ENCODE measurements around the gene DCST2. TPM values are rescaled to one million over a fixed set of nuclear protein-coding genes. Genes with fewer than 3 reads are reported as not detected.
A peak's percentile ranks its signal among the peaks of the same experiment; 100 is the strongest.

Gene DCST2
- total and polyA plus RNA-seq, 9 donors, result 0.17 to 1.4 (median 1.1) TPM; not detected in 1

DNA sequence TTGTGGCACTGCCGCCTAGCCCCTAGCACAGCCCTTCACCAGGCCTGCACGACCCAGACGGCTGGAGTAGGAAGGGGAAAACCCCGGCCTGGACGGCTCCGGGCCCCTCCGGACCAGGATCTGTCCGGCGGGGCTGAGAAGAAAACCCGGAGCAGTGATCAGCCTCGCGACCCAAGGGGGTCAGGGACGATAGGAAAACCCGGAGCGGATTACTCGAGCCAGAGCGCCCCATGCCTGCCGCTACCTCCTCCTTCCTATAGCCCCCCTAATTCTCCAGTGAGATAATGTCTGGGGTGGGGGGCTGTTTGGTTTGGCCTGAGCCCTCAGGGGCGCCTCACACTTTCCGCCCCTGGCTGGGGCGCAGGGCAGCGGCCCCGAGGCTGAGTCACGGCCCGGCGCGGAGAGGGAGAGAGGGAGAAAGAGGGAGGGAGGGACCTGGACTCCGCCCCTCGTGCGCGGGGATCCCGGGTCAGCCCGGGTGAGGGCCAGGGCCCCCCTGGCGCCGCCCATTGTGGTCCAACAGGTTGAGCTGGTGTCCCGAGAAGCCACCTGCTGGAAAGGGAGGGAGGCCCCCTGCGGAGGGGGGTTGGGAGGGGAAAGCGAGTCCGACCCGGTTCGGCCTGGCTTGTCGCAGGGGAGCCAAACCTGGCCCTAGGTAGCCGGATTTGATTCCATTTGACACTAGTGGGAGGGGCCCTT, 32.7 kb downstream of the DCST2 start:
- Histone ChIP-seq H3K9me3 (no peaks in the 10 kb centered on the region), H3K36me3 (no peaks in the 10 kb centered on the region), H3K27ac (peak overlapping the region; percentile 94 to 95), H3K27me3 (no peaks in the 10 kb centered on the region), H3K4me3 (peak overlapping the region; percentile 82), H3K4me1 (ENCODE audit: insufficient read depth) (peaks cover 11% of the 10 kb centered on the region)
- TF ChIP-seq POLR2A (IDR thresholded peaks at IDR 0.05) (peak; percentile 94), EP300 (IDR thresholded peaks at IDR 0.05) (no peak)
- TF ChIP-seq, protein P1, sequence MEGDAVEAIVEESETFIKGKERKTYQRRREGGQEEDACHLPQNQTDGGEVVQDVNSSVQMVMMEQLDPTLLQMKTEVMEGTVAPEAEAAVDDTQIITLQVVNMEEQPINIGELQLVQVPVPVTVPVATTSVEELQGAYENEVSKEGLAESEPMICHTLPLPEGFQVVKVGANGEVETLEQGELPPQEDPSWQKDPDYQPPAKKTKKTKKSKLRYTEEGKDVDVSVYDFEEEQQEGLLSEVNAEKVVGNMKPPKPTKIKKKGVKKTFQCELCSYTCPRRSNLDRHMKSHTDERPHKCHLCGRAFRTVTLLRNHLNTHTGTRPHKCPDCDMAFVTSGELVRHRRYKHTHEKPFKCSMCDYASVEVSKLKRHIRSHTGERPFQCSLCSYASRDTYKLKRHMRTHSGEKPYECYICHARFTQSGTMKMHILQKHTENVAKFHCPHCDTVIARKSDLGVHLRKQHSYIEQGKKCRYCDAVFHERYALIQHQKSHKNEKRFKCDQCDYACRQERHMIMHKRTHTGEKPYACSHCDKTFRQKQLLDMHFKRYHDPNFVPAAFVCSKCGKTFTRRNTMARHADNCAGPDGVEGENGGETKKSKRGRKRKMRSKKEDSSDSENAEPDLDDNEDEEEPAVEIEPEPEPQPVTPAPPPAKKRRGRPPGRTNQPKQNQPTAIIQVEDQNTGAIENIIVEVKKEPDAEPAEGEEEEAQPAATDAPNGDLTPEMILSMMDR (IDR thresholded peaks at IDR 0.05), result peak in 2 of 3 donors; percentile 32 to 74
- intact Hi-C loops (cut with DNase I), result loop anchor here in 3 of 4 donors (2.0 to 5.0 kb wide), 3 partner anchors 26 to 44 kb away; partner anchors contain the start of genes CKS1B (in 1 of the 3), PBXIP1 (in 1 of the 3) and PYGO2 (in 1 of the 3)
- WGBS, 3 donors, result 1% methylated on average over 20 to 43 of the region's 43 CpGs
- peak; percentile 90 to 92 (median 91) for DNase-seq

DNA sequence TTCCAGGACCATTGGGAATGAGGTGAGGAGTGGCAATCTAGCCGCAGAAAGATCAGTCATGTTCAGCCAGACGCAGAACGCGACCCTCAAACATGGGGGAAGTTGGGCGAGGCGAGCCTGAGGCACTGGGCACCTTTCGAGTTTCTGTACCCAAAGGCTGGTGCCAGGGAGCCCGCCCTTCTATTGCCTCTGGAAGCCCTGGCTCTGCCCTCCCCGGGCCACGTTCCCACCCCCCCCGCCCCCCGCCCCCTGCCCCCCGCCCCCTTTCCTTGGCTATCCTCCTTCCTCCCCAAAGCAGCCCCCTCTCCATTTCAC, 33.2 kb downstream of the DCST2 start:
- TF ChIP-seq, protein P1 (IDR thresholded peaks at IDR 0.05), result no peak
- Histone ChIP-seq H3K4me1 (ENCODE audit: insufficient read depth) (peaks cover 10% of the 10 kb centered on the region), H3K9me3 (no peaks in the 10 kb centered on the region), H3K36me3 (no peaks in the 10 kb centered on the region), H3K4me3 (peak overlapping the region; percentile 82), H3K27me3 (no peaks in the 10 kb centered on the region), H3K27ac (peak overlapping the region; percentile 94 to 95)
- no peak for DNase-seq
- WGBS, 3 donors, result 0 to 1% (median 0%) methylated on average over 12 to 13 of the region's 13 CpGs
- intact Hi-C loops (cut with DNase I), result loop anchor here in 3 of 4 donors (2.0 to 5.0 kb wide), 3 partner anchors 26 to 43 kb away; partner anchors contain the start of genes CKS1B (in 1 of the 3), PBXIP1 (in 1 of the 3) and PYGO2 (in 1 of the 3)

DNA sequence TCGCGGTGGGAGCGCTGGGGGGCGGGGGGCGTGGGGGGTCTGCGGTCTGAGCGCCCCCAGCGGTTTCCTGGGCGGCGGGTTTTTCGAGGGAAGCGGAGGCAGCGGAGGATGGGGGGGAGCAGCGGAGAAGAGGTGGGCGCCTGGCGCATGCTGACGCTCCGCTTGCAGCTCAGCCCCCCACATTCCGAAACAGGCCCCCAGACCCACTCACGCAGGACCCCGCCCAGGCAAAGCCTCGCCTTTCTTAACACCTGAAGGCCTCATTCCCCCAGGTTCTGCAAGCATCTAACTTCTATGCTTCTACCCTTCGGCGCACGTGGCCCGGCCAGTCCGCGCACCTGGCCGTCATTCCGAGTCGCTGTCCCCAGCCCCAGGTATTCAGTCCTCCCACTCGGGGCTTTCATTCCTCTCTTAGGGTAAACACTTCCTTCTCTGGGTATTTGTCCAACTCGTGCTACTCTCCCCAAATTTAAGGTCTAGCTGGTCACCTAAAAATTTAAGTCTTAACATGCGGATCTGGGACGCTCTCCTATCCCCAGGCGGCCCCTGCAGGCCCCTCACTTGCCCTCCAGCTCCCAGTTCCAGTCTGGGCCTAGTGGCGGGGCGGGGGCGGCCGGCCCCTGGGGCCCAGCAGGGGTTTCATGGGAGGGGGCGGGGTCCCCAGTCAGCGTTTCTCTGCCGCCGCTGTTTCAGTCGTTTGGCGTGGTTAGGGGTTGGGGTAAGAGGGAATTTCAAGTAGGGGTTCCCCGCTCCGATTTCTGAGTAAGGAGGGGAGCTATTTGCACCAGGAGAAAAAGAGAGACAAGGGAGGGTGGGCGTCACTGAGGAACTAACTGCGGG, 33.8 kb downstream of the DCST2 start:
- DNase-seq, result peak in 3 of 5 donors; percentile 57 to 69 (median 66)
- Histone ChIP-seq H3K27ac (peak overlapping the region; percentile 94 to 95), H3K27me3 (no peaks in the 10 kb centered on the region), H3K9me3 (no peaks in the 10 kb centered on the region), H3K36me3 (no peaks in the 10 kb centered on the region), H3K4me1 (ENCODE audit: insufficient read depth) (peaks cover 7% of the 10 kb centered on the region), H3K4me3 (peak overlapping the region; percentile 82)
- WGBS, 3 donors, result 1 to 2% (median 1%) methylated on average over 43 to 50 of the region's 50 CpGs
- TF ChIP-seq, protein P1 (IDR thresholded peaks at IDR 0.05), result no peak
- no peak for TF ChIP-seq EP300 (IDR thresholded peaks at IDR 0.05)
- no peak for TF ChIP-seq POLR2A (IDR thresholded peaks at IDR 0.05)
- intact Hi-C loops (cut with DNase I), result loop anchor here (2.0 to 5.0 kb wide), 3 partner anchors 25 to 42 kb away; partner anchors contain the start of genes PYGO2 (in 3 of the 4), CKS1B (in 1 of the 4) and PBXIP1 (in 1 of the 4)

DNA sequence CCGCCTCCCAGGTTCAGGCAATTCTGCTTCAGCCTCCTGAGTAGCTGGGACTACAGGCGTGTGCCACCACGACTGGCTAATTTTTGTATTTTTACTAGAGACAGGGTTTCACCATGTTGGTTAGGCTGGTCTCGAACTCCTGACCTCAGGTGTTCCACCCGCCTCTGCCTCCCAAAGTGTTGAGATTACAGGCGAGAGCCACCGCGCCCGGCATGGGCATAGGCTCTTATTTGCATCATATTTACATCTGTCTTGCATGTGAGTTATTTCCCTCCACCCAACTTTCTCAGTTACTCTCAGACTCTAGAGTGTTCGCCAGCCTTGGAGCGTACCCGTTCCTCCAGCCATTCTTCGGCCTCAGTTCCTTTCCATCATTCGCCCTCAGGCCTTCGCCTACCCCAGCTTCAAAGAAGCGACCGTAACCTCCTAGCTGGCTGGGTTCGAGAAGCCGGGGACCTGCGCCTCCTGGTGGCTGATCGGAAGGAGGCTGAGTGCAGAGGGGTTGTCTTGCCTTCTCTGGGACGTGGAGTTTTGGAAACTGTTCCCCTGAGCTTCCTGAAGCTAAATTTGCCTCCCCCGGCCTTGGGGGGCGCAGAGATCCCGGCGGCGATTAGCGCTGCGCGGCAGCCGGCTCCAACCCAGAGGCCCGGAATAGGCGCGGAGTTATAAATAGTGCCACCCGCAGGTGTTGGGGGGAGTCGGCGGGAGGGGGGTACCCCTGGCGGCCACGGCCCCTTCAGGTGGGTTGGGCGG, 34.6 kb downstream of the DCST2 start:
- Histone ChIP-seq H3K4me1 (ENCODE audit: insufficient read depth) (no peaks in the 10 kb centered on the region), H3K27me3 (no peaks in the 10 kb centered on the region), H3K27ac (peak overlapping the region; percentile 81 to 94), H3K4me3 (peak overlapping the region; percentile 82), H3K9me3 (no peaks in the 10 kb centered on the region), H3K36me3 (no peaks in the 10 kb centered on the region)
- peak; percentile 69 to 82 (median 80) for DNase-seq
- TF ChIP-seq, protein P1 (IDR thresholded peaks at IDR 0.05), result peak; percentile 73 to 86 (median 82)
- TF ChIP-seq EP300 (IDR thresholded peaks at IDR 0.05) (no peak), POLR2A (IDR thresholded peaks at IDR 0.05) (no peak)
- WGBS, 3 donors, result 10 to 12% (median 11%) methylated on average over 38 to 40 of the region's 40 CpGs
- intact Hi-C loops (cut with DNase I), result loop anchor here in 2 of 4 donors (5.0 kb wide), 1 partner anchor 37 kb away; the partner anchor contains the start of gene PYGO2 (in 2 of the 2)
